NCI-H2081 (cell line): Measurements from ENCODE around the gene NME4.
A peak's percentile ranks its signal among the peaks of the same experiment; 100 is the strongest.

ENCODE experiments used
- DNase-seq, 2 experiments: peaks; one replicate each; lab custom pipeline; 2025; lab: John Stamatoyannopoulos, UW

The NME4 gene

DNA sequence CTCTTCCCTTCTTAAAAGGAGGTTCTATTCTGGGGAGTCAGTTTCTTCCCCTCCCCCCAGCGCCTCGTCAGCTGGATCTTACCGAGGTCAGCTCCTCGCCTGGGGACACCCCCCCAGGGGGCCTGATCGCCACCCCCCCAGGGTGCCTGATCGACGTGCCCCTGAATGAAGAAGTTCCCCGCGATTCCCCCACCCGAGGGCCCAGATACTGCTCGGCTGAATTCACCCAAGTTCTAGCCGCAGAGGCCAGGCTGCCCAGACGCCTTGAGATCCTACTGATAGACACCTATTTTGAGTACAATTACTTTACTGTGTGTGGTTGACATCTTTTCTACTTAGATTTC, 29.9 kb downstream of the NME4 start:
- no peak for DNase-seq

DNA sequence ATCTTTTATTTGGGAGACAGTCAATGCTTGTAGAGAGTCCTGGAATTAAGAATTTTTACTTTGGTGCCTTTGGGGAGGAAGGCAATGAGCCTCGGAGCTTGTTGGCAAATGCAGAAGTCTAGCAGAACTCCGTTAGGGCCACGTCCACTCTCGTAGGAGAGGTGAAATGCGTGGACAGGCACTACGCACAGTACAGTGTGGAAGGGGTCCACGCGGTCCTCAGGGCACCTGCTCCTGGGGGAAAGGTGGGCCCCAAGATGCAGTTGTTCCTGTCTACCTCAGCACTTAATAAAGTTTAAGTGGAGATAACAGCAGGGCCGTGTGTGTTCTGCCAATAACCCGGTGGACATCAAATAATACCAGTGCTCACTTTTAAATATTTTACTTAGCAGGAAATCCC, 30.3 kb downstream of the NME4 start:
- no peak for DNase-seq

DNA sequence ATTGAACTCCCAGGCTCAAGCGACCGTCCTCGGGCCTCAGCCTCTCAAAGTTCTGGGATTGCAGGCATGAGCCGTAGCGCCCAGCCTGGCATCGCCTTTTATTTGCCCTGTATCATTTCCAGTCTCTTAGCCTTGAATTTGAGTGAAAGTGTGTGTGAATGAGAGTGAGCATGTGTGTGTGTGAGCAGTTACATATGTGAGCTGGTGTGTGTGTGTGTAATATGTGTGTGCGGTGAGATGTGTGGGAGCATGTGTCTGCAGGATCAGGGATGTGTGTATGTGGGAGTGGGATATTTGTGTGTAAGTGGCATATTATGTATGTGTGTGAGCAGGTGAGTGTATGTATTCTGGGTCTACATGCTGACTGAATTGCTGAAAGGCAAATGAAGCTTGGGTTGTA, 33.9 kb downstream of the NME4 start:
- DNase-seq: no peak

DNA sequence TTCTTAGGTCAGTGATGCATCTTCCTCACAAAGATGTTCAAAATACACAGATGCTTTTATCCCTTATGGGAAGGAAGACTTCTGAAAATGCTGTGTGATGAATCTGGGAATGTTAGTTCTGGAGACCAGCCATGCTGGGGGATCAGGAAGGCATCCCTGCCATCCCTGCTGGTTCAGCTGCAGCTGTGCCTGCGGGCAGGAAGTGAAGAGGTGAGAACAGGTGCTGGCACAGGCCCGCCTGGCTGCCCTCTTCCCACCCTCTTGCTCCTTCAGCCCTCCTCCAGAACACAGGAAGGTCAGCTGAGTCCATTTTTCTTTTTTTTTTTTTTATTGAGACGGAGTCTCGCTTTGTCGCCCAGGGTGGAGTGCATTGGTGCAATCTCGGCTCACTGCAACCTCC, 43.6 kb downstream of the NME4 start:
- DNase-seq: peak in 1 of 2 experiments; percentile 46

DNA sequence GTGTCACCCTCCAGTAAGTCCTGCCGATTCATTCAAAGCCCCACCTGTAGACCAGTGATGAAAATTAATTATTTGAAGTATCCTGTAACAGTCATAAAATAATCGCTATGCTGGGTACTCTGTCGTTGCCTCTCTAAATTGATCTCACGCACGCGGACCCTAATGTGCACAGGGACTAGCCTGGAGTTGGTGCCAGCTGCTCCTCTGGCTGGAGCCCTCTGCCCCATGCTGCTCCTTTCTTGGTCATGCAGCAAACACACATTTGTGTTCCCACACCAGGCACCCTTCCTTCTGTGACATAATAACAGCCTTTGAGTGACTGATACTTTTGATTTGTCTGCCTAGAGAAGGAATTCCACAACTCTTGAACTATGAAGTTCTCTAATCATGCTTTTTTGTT, 44.4 kb downstream of the NME4 start:
- DNase-seq: peak in 1 of 2 experiments; percentile 23

DNA sequence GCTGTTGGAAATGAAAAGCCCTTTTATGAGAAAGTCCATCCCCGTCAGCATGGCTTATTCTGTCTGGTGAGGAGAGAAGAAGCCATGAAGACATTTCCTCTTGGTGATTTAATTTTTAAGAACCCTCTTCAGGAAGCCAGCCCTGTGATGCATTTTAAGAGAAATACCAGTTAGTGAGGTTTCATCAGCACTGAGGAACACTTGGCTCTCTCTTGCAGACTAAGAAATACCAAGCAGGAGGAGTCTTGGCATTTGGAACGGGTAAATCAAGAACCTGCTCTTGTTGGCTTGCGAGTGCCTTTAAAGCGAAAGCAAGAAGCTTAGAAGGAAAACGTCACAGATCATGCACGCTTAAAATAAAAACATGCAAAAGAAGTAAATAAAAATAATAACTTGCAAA, 46.0 kb downstream of the NME4 start:
- DNase-seq: no peak

DNA sequence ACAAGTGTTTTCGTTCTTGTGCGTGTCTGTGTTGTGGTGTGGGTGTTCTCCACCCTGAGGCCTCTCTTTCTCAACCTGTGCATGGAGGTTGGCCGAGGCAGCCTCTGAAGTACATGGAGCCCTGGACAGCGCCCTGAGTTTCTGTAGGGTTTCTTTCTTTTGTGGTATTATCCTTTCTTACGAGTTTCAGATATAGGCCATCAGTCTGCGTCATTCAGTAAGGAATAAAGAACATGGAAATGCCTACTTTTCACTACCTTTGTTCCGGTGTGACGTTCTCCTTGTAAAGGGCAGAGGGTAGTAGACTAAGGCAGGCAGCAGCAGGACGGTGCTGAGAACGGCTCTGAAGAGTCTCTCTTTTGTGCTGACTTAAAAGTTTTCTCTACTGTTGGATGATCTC, 47.0 kb downstream of the NME4 start:
- no peak for DNase-seq

DNA sequence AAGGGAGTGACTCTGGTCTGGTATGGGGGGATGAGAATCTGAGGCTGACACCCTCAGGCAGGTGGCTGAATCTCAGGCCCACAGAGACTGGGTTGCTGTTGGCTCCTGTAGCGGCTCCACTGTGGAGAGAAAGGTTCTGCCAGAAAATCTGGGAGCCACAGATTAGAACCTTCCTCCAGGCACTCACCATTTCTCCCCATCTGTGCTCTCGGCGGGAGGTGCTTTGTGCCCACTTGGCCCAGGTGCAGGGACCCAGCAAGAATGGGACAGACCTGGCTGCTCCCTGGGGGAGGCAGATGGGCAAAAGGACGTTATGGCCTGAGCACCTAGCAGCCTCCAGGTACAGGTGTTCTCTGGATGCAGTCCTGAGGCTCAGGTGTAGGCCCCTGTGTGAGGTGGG, 48.6 kb downstream of the NME4 start:
- peak in 1 of 2 experiments; percentile 58 for DNase-seq
